IMR-90 (cell line): ENCODE results near the gene TUBB2B. TPM values are rescaled to one million over a fixed set of nuclear protein-coding genes. Genes with fewer than 3 reads are reported as not detected.

Experiments
- ATAC-seq: fragments of 200-7000 bp; cut with Tn5 transposase; 2 replicates; pipeline ENCODE4 v1.9.1; 2020; ENCODE audit warnings: low read depth, mild to moderate bottlenecking, moderate library complexity
- BruUV-seq: library from RNA; stranded (reverse); fragments of 400-500 nt; replicated peaks from 2 replicates; lab custom pipeline; 2021; lab: Mats Ljungman, UMichigan
- CTCF ChIA-PET: fragments of 300-600 bp; formaldehyde crosslinking; extraction: SDS; loops from one replicate; lab custom pipeline; 2021; ENCODE audit warnings: antibody characterized with exemption; lab: Yijun Ruan, JAX
- POLR2A ChIA-PET: fragments of 300-600 bp; sonication (Branson Sonifier 250); formaldehyde crosslinking; loops from one replicate; lab custom pipeline; 2022; ENCODE audit warnings: antibody characterized with exemption; ENCODE audit not compliant: unreplicated experiment; lab: Charles Lee
- DNase-seq: peaks from one replicate; pipeline ENCODE4 v3.0.0; 2013
- H2AFZ ChIP-seq: replicated peaks from 2 replicates; pipeline ENCODE3; 2013; ENCODE audit warnings: low read length, mild to moderate bottlenecking; ENCODE audit not compliant: poor library complexity
- H2AK5ac ChIP-seq: 2 replicates; pipeline ENCODE4 v1.6.1; 2013; ENCODE audit warnings: low read depth, low read length, inconsistent platforms
- H2AK9ac ChIP-seq: replicated peaks from 2 replicates; pipeline ENCODE3; 2013; ENCODE audit warnings: mild to moderate bottlenecking, low read depth, low read length, moderate library complexity; ENCODE audit not compliant: poor library complexity
- H2BK120ac ChIP-seq: 2 replicates; pipeline ENCODE4 v1.6.1; 2013; ENCODE audit warnings: low read depth, low read length, inconsistent platforms
- H2BK15ac ChIP-seq: 3 replicates; pipeline ENCODE4 v1.6.1; 2013; ENCODE audit warnings: low read depth, low read length, inconsistent platforms
- H2BK20ac ChIP-seq: 2 replicates; pipeline ENCODE4 v1.6.1; 2013; ENCODE audit warnings: low read depth, mild to moderate bottlenecking, inconsistent platforms, low read length, moderate library complexity
- H2BK5ac ChIP-seq: 2 replicates; pipeline ENCODE4 v1.6.1; 2013; ENCODE audit warnings: mild to moderate bottlenecking, low read depth, low read length, inconsistent platforms; ENCODE audit not compliant: poor library complexity, severe bottlenecking
- H3K14ac ChIP-seq: replicated peaks from 2 replicates; pipeline ENCODE4 v1.6.1; 2013; ENCODE audit warnings: low read depth, low read length, inconsistent platforms
- H3K18ac ChIP-seq: 2 replicates; pipeline ENCODE4 v1.6.1; 2013; ENCODE audit warnings: low read depth, low read length, control low read depth
- H3K23ac ChIP-seq: 2 replicates; pipeline ENCODE4 v1.6.1; 2013; ENCODE audit warnings: low read depth, low read length, inconsistent platforms
- H3K27ac ChIP-seq: 2 replicates; pipeline ENCODE4 v1.5.1; 2013; ENCODE audit warnings: mild to moderate bottlenecking, control low read depth, low read length; ENCODE audit not compliant: insufficient read depth
- H3K27me3 ChIP-seq: 2 replicates; pipeline ENCODE4 v1.6.1; 2013; ENCODE audit warnings: low read length; ENCODE audit not compliant: control insufficient read depth, insufficient read depth
- H3K36me3 ChIP-seq: 2 replicates; pipeline ENCODE4 v1.6.1; 2013; ENCODE audit warnings: low read length, mixed read lengths; ENCODE audit not compliant: control insufficient read depth, insufficient read depth
- H3K4ac ChIP-seq: 2 replicates; pipeline ENCODE4 v1.6.1; 2013; ENCODE audit warnings: low read depth, low read length, inconsistent platforms
- H3K4me1 ChIP-seq: 2 replicates; pipeline ENCODE4 v1.6.1; 2013; ENCODE audit warnings: low read length, mixed read lengths; ENCODE audit not compliant: control insufficient read depth, insufficient read depth
- H3K4me2 ChIP-seq: 2 replicates; pipeline ENCODE4 v1.6.1; 2013; ENCODE audit warnings: low read depth, mild to moderate bottlenecking, control low read depth, low read length, moderate library complexity
- H3K4me3 ChIP-seq: 2 replicates; pipeline ENCODE4 v1.5.1; 2013; ENCODE audit warnings: low read depth, mild to moderate bottlenecking, control low read depth, low read length, moderate library complexity; ENCODE audit not compliant: insufficient read depth
- H3K56ac ChIP-seq: 2 replicates; pipeline ENCODE4 v1.6.1; 2013; ENCODE audit warnings: low read length, inconsistent platforms; ENCODE audit not compliant: insufficient read depth; ENCODE audit errors: extremely low read depth
- H3K79me1 ChIP-seq, 2 experiments: 2 replicates each; pipeline ENCODE4 v1.6.1; 2013; ENCODE audit warnings: low read length in 2 of 2, inconsistent platforms in 1 of 2, low read depth in 1 of 2
- H3K9ac ChIP-seq: 2 replicates; pipeline ENCODE4 v1.6.1; 2013; ENCODE audit warnings: low read depth, low read length, control low read depth
- H3K9me1 ChIP-seq: 2 replicates; pipeline ENCODE4 v1.6.1; 2013; ENCODE audit warnings: low read length, inconsistent platforms; ENCODE audit not compliant: insufficient read depth
- H3K9me3 ChIP-seq: 2 replicates; pipeline ENCODE4 v1.6.1; 2013; ENCODE audit warnings: low read length; ENCODE audit not compliant: control insufficient read depth, insufficient read depth
- H4K20me1 ChIP-seq: 2 replicates; pipeline ENCODE4 v1.6.1; 2013; ENCODE audit warnings: low read length, inconsistent platforms; ENCODE audit not compliant: insufficient read depth
- H4K5ac ChIP-seq: 2 replicates; pipeline ENCODE4 v1.6.1; 2013; ENCODE audit warnings: mild to moderate bottlenecking, low read depth, low read length, control low read depth
- H4K8ac ChIP-seq, 2 experiments: 2 replicates each; pipeline ENCODE4 v1.6.1; 2013; ENCODE audit warnings: low read depth in 2 of 2, low read length in 2 of 2, control low read depth in 1 of 2, inconsistent platforms in 1 of 2
- H4K91ac ChIP-seq: 2 replicates; pipeline ENCODE4 v1.6.1; 2013; ENCODE audit warnings: low read depth, low read length, inconsistent platforms; ENCODE audit not compliant: insufficient read depth
- BHLHE40 ChIP-seq: fragments of 150-350 bp; IDR thresholded peaks from 2 replicates; pipeline ENCODE4 v1.6.1; 2016; ENCODE audit warnings: mild to moderate bottlenecking, low read depth, low read length
- CEBPB ChIP-seq: IDR thresholded peaks from 2 replicates; pipeline ENCODE4 v1.6.1; 2012; ENCODE audit warnings: low read depth, low read length, improper control_type of control experiment
- CHD1 ChIP-seq: IDR thresholded peaks from 2 replicates; pipeline ENCODE4 v1.6.1; 2012; ENCODE audit warnings: low read depth, low read length, improper control_type of control experiment
- ELK1 ChIP-seq: fragments of 150-350 bp; IDR thresholded peaks from 2 replicates; pipeline ENCODE4 v1.6.1; 2016; ENCODE audit warnings: low read depth, mild to moderate bottlenecking, low read length, moderate library complexity, borderline replicate concordance
- FOS ChIP-seq: fragments of 150-350 bp; IDR thresholded peaks from 2 replicates; pipeline ENCODE4 v1.6.1; 2016; ENCODE audit warnings: low read depth, low read length
- MXI1 ChIP-seq: IDR thresholded peaks from 2 replicates; pipeline ENCODE4 v1.6.1; 2012; ENCODE audit warnings: low read depth, mild to moderate bottlenecking, low read length, moderate library complexity, borderline replicate concordance
- NFE2L2 ChIP-seq: fragments of 150-350 bp; IDR thresholded peaks from 2 replicates; pipeline ENCODE4 v1.6.1; 2016; ENCODE audit warnings: low read depth, mild to moderate bottlenecking, low read length
- POLR2A ChIP-seq: IDR thresholded peaks from 2 replicates; pipeline ENCODE4 v1.6.1; 2012; ENCODE audit warnings: mild to moderate bottlenecking, low read depth, low read length
- RAD21 ChIP-seq: IDR thresholded peaks from 2 replicates; pipeline ENCODE4 v1.6.1; 2012; ENCODE audit warnings: low read length, improper control_type of control experiment
- RCOR1 ChIP-seq: IDR thresholded peaks from 2 replicates; pipeline ENCODE4 v1.6.1; 2012; ENCODE audit warnings: mild to moderate bottlenecking, low read length, improper control_type of control experiment; ENCODE audit not compliant: insufficient replicate concordance
- RFX5 ChIP-seq: IDR thresholded peaks from 2 replicates; pipeline ENCODE4 v1.8.0; 2012; ENCODE audit warnings: low read depth, mild to moderate bottlenecking, low read length, moderate library complexity
- USF2 ChIP-seq: fragments of 150-350 bp; IDR thresholded peaks from 2 replicates; pipeline ENCODE4 v1.6.1; 2017; ENCODE audit warnings: mild to moderate bottlenecking, antibody characterized with exemption, low read length, low read depth
- WGBS, 2 experiments: methylation state at CpG; one replicate each; pipeline versions ENCODE4 v1.1.5 to v1.1.7; 2013; ENCODE audit warnings: missing lambda C conversion rate in 2 of 2; ENCODE audit not compliant: insufficient read length in 1 of 2; ENCODE audit errors: extremely low coverage in 2 of 2; 5-methylcytosine and 5-hydroxymethylcytosine counted together
- dilution Hi-C: fragments of 300-500 bp; cut with HindIII; formaldehyde crosslinking; loops from one replicate; pipeline ENCODE4 v1.14.3; 2018; ENCODE audit warnings: low sequenced_read_pairs; ENCODE audit not compliant: unreplicated experiment
- in situ Hi-C: fragments of 300-500 bp; cut with MboI; formaldehyde crosslinking; loops from 3 replicates; pipeline ENCODE4 v1.14.3; 2019; ENCODE audit warnings: low sequenced_read_pairs, inconsistent platforms, mixed read lengths
- intact Hi-C: fragments of 100-400 bp; cut with micrococcal nuclease; formaldehyde crosslinking; loops from 2 replicates; pipeline ENCODE4 v1.10.0; 2022
- polyA plus RNA-seq, 3 experiments: library from polyadenylated mRNA; depleted of rRNA; stranded (reverse); fragments of >200 nt; gene quantifications; 2 replicates each; pipeline ENCODE4 v1.2.3, GENCODE V29; 2012; ENCODE audit warnings: low replicate concordance in 1 of 3
- total RNA-seq: library from RNA; depleted of rRNA; stranded (reverse); fragments of >200 nt; gene quantifications from 2 replicates; pipeline ENCODE4 v1.2.3, GENCODE V29; 2012

TUBB2B gene
- total and polyA plus RNA-seq, 2 of the 4 experiments (the other 2 are of a cell fraction), result 13.6 to 21.1 TPM

- TF ChIP-seq ELK1 (no peak), POLR2A (no peak)
Observed at GRCh38 chr6:3229566-3230178, 2.2 kb upstream of the TUBB2B start (continued).

GRCh38 chr6:3228771-3229565, 1.5 kb upstream of the TUBB2B start:
- H2BK5ac ChIP-seq, result no peak overlapping the region
- H3K36me3 ChIP-seq, result no peaks in the 10 kb centered on the region
- no peak overlapping the region for H3K4ac ChIP-seq
- H3K4me3 ChIP-seq, result no peak overlapping the region
- no peak overlapping the region for H3K27ac ChIP-seq
- peak overlapping the region; percentile 70 for H2AFZ ChIP-seq
- 0 out of 2 replicates have a peak overlapping the region, but pooled peaks have one; percentile 21 for H2AK5ac ChIP-seq
- peak overlapping the region; percentile 84; the same call in 1 of the 2 replicates for H3K23ac ChIP-seq
- no peak overlapping the region for H4K91ac ChIP-seq
- intact Hi-C loops, result no loop called here
- peaks cover 9% of the 10 kb centered on the region; the same call in 1 of the 2 replicates for H4K20me1 ChIP-seq
- no peak overlapping the region for H2AK9ac ChIP-seq
- no peak overlapping the region for H3K14ac ChIP-seq
- ChIA-PET POLR2A (no interaction called here), CTCF (interaction anchor here (1.1 kb wide), 1 partner anchor 52 kb away, joined by 3 read pairs; no protein-coding TSS in a partner anchor)
- no peak overlapping the region for H3K56ac ChIP-seq
- in situ Hi-C loops, result no loop called here
- dilution Hi-C loops, result no loop called here
- H3K18ac ChIP-seq, result no peak overlapping the region
- peaks cover 41% of the 10 kb centered on the region for H3K27me3 ChIP-seq
- H3K9me3 ChIP-seq, result peaks cover 2% of the 10 kb centered on the region; the same call in 1 of the 2 replicates
- no peak overlapping the region for H2BK15ac ChIP-seq
- peaks cover 0 to 4% of the 10 kb centered on the region in 2 experiments; a peak in 1 of 4 replicates for H3K79me1 ChIP-seq
- no peak overlapping the region for H2BK120ac ChIP-seq
- H3K4me1 ChIP-seq, result peaks cover 3% of the 10 kb centered on the region; the same call in 1 of the 2 replicates
- H3K9ac ChIP-seq, result no peak overlapping the region
- peaks cover 7% of the 10 kb centered on the region; the same call in 1 of the 2 replicates for H3K9me1 ChIP-seq
- no peak overlapping the region; the same call in 1 of the 2 replicates for H3K4me2 ChIP-seq
- BruUV-seq, result no TSS peak
- DNase-seq, result no peak
- ATAC-seq, result no peak
- no peak overlapping the region for H4K5ac ChIP-seq
- no peak overlapping the region for H4K8ac ChIP-seq
- WGBS, 2 experiments, result 8% methylated on average over 13 of the region's 62 CpGs; no CpG with 5 or more reads in 1 of the 2 experiments
- no peak overlapping the region for H2BK20ac ChIP-seq
- TF ChIP-seq RAD21 (no peak), MXI1 (no peak), RFX5 (no peak), FOS (no peak), NFE2L2 (no peak), USF2 (no peak), RCOR1 (no peak), ELK1 (no peak), CHD1 (no peak), CEBPB (no peak), BHLHE40 (no peak)
